NCI-H1092 treated with DMSO at 0.1 percent for 48 hours (cell line): Measurements from ENCODE around the gene CD47.

Experiments used
- DNase-seq: peaks from one replicate; lab custom pipeline; 2025; lab: John Stamatoyannopoulos, UW

Gene CD47

DNA sequence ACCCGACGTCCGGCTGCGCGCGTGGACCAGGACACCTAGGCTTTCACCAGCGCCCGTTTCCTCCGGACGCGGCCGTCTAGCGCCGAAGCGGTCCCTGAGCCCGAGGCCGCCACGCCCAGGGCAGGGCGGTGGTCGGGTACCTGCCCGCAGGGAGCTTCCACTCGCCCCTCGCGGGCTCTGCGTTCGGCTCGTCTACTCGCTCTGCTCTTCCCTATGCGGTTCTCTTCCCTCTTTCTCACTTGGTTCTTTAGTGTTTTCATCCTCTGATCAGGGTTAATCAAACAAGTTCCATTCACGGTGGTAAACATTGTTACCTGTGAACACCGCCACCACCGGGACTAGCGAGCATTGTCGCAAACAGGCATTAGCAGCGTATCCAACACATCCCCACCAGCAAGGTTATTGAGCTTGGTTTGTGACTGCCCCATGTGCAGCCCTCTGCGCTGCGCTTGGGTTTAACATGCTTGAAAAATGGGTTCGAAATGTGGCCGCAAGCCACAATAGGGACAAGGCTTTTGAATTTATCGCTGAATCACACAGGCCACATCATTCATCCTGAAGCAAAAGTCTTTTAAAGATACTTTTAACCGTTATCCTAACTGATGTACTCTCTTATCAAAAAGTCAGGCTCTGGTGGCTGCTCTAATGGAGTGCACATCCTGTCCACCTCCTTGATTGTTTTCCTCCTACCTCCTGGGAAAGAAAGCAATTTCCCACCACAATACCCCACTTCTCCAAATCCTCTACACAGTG lies 843 bp upstream of the CD47 start:
- DNase-seq, result no peak

DNA sequence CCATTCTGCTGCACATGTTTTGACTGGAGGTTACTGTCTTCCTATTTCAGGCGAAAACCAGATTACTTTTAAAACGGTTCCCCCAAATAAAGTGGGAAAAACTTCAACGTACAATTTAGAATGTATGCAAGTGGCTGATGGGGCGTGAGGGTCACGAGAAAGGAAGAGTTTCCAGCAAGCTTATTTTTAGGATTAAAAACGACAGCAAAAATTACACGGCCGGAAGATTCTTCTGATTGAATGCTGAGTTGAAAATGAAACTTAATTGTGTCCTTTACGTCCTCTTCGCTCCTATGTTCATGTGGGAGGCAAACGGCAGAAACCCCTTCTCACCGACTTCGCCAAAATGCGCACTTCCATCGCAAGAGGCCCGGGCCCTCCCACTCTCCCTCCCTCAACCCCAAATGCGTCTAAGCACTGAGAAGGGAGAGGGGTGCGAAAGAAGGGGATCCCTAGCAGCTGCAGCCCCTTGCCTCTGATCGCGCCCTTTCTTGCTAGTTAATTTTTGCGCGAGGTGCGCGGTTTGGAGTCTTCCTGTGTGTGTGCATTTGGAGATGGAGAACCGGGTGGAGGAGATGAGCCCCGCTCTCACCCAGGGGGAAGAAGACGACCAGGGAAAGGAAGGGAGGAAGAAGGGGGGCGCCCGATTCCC lies 656 bp downstream of the CD47 start:
- peak; percentile 66 for DNase-seq

DNA sequence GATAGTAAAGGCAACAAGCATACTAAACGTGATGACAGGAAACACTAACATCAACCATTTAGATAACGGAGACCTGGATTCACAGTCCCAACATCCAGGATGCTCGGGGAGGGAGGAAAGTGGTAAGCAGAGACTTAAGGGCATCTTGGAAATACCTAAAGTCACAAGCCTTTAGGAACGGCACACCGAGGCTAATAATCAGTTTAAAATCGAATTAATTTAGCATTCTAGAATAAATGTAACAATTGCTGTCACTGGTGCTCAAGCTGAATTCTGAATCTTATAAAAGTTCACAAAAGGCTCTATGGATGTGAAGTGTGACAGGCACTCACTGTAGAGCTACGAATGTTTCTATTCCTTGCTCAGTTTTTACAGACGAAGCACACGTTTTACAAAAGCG lies 1.3 kb downstream of the CD47 start:
- peak; percentile 34 for DNase-seq

DNA sequence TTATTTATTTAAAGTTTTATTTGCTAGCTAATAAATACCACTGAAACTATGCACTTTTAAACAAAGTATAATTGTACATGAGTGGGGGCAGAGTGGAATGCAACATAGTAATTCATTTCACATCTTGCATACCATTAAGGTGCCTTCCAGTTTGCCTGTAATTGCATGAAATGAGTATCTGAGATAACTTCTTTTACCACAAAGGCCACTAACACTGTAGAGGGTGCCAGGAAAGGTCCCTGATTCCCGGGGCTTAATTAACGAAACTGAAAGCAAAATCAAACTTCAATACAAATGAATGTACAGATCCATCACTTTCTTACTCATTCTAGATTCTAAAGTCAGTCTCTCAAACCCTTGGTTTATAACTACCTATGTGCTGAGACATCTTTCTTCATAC lies 2.1 kb downstream of the CD47 start:
- peak; percentile 1 for DNase-seq

DNA sequence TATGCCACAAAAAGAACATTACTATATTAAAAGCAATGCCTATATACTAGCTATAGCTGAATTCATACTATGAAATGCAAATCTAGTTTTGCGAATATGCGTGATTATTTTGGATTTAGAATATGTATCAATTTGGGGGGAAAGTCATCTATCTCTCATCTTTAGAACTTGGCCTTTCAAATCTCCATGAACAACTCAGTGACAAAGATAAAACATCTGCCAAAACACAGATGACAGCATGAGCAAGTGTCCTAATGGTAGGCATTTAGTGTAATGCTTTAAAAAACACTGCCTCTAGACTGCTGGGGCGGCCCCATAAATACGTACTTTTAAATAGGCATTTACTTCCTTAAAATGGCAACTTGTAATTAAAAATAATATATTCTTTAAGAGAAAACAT lies 2.7 kb downstream of the CD47 start:
- no peak for DNase-seq

DNA sequence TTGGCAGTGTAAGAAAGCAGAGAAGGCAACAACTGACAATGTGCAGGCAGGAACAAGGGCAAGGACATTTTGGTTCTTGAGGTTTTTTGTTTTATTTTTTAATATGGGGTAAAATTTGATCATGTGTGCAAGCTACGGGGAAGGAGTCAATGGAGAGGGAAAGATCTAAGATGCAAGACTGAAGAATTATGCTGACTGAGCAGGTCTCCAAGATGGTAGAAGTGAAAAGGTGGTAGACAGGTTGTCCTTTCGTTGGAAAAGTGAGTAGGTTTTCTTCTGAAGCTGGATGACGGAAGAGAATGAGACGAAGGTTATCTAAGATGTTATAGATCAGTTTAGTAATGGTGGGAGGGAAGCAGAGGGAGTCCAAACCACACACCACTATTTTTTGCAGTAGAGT lies 4.2 kb downstream of the CD47 start:
- DNase-seq, result no peak

DNA sequence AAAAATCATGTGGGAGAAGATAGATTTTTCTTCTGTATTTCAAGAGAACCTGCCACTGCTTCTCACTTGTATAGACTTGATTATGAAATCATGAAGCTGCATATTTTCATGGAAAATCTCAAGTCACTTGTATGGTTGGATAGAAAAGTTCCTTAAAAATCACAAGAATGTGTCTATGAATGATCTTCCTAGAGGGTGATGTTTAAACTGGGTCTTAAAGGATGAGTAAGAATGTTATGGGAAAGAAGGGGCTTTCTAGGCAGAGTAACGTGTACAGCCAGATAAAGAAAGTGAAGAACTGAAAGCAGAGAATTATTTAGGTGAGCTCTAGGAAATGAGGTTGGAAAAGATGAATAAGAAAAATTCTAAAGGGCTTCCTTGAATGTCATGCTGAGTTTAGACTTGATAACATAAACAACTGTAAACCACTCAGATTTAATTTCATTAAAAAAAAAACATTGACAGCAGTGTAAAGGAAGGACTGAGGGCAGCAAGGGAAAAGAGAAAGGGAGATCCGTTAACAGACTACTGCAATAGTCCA lies 5.0 kb downstream of the CD47 start:
- DNase-seq, result no peak

DNA sequence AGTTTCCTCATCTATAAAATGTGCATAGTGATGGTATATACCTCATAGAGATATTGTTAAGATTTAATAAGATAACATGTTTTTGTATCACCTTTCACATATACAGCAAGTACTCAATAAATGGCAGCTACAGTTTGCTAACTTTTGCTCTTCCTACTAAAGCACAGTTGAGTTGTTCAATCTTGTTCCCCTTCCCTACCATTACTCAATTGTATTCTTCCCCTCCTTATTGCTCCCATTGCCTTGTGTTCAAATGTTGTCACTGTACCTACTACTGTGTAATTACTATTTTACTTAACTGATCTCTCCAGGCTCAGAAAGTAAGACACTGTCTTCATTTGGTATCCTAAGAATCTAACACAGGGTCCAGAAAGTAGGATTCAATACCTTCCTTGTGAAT lies 5.5 kb downstream of the CD47 start:
- DNase-seq, result no peak

DNA sequence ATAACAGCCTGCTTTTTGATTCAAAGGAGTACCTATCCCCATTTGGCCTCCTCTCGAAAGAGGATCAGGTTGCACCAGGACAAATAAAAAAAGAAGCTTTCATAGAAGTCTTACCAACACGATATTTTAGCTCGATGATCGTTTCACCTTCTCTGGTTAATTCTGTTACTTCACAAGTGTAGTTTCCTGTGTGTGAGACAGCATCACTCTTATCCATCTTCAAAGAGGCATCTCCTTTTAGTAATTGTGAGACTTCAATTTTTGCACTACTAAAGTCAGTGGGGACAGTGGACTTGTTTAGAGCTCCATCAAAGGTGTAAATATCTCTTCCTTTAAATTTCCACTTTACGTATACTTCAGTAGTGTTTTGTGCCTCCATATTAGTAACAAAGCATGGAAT lies 11.0 kb downstream of the CD47 start:
- DNase-seq, result no peak

DNA sequence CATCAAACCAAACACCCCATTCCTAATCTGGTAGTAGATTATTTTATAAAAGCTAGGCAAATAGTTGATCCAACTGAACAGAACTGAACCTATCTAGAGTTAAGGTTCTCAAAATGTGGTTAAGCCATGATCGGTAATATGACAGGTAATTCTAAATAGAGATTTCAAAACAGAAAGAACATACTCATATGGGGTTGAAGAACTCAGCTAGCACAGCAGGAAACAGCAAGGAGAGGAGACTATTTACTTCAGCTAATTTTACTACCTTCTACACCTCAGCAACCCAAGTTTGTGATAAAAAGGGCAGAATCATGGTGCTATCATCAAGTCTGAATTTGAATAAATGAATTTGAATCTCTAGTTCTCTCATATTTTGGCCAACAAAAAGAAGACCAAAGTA lies 11.8 kb downstream of the CD47 start:
- no peak for DNase-seq

DNA sequence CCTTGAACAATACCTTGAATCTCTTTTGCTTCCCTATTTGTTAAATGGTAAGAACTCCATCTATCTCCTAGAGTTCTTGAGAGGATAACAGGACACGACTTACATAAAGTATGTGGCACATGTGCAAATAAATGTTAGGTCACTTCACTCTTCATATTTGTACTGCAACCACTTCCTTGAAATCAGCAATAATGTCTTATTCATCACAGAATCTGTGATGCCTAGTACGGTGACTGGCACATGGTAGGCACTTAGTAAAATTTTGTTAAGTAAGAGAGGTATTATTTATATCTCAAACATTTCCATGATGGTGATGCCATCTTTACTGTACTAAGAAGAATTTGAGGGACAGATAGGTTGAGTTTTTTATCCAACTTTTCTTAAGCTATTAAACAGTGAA lies 14.3 kb downstream of the CD47 start:
- DNase-seq, result no peak

DNA sequence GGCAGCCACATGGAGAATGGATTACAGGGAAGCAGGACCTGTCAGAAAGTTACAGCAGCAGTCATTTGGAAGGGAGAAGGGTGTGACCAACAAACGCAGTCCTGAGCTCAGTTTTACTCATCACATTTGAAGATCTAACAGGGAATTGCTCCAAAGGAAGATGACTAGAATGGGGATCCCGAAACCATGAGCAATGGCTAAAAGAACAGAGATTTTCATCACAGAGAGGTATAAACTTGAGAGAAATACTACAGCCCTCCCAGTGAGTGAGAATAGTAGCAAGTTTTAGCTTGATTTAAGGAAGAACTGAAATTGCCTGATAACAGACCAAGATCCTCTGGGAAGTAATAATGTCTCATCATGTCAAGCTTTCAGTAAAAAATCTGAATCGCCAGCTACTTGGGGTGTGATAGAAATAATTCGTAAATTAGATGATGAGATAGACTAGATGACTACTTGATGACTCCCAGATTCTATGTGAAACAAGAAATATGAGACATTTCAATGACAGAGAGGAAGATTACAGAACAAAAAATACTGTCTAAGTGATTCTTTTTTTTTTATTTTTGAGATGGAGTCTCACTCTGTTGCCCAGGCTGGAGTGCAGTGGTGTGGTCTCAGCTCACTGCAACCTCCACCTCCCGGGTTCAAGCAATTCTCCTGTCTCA lies 16.9 kb downstream of the CD47 start:
- DNase-seq, result no peak

DNA sequence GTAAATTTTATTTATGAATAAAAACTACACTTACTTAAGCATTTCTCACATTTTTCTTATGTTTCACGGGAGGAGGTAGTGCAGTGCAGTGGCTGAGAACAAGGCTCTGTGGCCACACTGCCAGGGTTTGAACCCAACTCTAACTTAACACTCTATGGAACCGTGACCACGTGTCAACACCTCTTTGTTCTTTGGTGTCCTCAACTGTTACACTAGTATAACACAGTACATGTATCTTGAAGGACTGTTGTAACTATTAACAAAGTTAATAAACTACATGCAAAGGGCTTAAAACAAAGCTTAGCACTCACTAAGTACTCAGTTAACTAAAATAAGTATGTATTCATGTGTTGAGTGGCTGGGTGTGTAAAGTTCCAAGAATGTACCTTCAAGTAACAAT lies 19.5 kb downstream of the CD47 start:
- DNase-seq, result no peak

DNA sequence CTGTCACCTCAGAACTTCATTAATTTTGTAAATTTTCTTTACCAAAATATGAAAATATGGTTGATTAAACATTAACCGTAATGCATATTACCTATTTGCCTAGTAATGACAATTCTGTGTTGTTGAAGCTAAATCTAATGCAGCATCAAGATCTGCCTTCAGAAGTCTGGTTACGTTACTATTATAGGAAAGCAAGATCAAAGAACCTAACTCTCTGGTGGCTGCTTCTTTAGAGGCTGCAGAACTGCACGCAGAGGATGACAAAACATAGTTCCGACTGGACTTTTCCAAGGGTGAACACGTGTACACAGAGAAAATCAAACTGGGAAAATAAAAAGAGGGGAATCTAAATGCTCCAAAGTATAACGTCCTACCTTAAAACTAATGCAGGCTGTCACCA lies 20.5 kb downstream of the CD47 start:
- DNase-seq, result no peak

DNA sequence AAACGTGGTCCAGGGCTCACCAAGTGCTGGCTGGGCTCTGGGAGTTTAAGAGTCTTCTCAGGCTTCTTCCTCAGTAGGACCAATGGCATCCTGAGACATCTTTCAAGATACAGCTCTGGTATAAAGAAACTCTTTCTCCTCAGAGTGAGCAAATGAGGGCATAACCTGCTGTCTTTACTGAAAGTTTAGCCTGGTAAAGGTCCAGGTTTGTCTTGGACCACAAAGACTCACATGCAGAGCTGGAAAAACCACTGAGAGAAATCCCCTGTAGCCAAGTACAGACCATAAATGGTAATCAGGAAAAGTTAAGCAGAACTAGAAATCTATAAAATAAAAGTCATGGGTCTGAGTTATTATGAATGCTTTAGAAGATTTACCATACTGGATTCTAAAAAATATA lies 23.1 kb downstream of the CD47 start:
- no peak for DNase-seq

DNA sequence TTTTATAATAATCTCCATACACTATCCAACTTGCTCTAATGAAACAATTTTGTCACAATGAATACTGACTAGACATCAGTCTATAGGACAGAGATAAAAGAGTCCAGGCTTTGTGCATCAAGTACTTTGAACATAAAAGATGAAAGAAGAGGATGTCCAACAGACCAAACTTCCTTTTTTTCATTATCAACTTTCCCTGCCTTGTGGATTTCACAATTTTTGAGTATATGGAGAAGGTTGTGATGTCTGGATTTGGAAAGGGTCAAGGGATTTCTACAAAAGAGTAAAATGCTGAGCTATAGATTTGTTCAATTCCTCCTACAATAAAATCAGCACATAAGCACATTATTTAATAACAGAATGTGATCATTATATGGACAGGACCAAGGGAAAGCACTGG lies 25.7 kb downstream of the CD47 start:
- DNase-seq, result no peak

DNA sequence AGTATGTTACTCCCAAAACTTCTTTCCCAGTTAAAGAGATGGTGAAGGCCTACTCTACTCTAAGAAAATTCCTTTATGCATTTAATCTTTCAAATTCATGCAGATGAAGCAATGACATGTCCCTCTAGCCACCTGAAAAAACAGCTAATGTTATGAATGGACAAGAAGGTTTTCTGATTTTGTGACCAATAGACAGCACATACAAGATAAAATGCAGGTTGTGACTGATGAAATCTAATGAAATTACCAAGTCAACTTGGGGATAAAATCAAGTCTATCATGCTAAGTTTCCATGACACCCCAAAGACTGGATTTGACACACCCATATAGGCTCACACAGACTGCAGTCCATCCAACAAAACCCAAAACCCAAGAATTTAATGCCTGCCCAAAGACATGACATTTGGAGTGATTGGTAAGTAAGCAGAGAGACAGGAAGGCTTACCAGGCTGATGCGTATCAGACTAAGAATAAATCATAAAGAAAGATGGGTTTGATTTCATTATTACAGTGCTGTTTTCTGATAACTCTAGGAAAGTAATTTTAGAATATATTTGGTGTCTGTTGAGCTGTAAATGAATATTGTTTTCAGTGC lies 26.4 kb downstream of the CD47 start:
- DNase-seq, result no peak

DNA sequence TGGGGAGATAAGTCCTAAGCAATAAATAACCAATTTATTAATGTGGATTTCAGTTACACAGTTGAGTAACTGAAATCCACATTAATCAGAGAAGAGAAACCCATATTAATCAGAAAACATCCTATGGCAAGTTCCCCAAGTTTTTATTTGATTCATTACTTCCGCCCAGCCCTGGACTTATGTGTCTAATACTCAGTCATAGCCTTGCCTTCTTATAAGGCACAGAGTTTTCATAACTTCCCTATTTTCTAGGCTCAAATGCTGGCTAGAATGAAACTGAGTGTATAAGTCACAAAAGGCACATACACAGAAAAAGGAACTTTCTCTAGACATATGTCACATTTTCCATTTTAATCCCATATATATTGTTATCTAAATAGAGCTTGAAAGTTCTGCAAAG lies 28.8 kb downstream of the CD47 start:
- DNase-seq, result no peak

DNA sequence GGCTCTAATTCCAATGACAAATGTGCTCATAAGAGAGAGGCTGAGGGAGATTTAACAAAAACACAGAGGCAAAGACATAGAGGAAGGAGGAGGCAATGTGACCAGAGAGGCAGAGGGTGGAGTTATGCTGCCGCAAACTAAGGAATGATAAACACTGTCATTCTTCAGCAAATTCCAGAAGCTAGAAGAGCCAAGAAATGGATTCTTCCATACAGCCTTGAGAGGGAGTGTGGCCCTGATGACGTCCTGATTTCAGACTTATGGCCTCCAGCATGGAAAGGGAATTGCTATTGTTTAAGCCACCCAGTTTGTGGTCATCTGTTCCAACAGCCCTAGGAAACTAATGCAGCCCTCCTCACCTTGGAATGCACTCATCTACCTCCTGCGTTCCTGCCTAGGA lies 30.5 kb downstream of the CD47 start:
- no peak for DNase-seq

DNA sequence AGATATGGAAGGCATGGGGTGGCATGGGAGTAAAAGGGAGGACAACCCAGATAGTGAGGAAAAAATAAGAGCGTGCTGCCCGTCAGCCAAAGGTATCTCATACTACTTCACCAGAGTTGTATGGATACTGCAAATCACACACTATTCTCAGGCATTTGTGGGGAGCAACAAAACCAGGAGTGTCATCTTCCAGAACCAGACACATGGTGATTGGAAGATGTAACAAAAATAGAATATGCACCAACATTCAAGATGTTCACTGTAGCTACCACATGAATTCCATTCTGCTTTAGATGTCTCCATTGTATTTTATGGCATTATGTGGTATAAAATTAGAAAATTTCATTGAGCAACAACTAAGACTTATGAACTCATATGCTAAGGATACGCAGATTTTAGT lies 34.9 kb downstream of the CD47 start:
- DNase-seq, result no peak

DNA sequence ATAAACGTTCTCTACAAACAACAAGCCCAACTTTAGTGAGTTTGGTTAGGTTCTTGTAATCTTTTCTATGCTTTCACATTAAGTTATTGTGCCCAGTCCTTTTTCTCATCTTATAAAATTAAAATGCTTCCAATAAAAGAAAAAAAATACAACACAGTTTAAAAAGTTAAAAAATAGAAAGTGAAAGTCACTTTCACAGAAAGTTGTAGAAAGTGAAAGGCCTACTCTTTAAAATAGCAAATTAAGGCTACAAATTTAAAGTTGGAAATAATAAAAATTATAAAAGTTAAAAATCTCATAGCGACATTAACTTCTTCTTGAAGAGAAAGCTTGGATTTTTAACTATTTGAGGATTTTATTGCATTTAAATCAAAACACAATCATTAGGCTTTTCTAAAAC lies 35.9 kb downstream of the CD47 start:
- DNase-seq, result no peak

DNA sequence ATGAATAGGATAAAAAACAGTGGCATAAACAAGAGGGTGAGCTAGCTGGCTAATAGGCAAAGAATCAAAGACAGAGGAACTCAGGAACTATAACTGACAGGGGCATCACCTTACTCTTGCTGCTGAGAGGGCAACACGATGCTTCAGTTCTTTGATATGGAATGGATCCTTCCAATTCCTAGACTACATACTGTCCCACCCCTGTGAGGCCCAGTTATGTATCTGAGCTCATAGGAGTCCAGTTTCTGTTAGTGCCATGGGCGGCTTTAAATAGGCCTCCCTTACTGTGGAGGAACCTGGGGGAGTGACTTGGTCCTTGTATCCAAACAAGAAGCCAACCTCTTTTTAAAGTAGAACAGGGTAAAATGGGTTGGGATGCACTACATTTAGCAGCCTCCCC lies 37.3 kb downstream of the CD47 start:
- DNase-seq, result no peak

DNA sequence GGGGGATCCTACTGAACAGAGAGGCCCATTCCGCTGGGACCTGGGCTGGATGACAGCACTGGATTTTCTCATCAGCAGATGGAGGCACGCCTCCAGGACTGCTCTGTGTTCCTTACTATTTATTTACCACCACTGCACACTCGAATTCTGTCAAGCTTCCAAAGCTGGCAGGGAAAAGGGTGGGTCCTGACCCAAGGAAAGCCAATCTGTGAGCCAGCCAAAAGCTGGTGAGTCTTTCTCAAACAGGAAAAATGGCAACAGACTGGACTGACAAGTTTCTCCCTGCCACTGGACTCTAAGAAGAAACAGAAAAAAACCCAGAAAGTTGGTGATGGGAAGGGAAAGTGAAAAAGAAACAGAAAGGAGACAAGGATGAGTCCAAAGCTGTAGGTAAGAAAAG lies 37.8 kb downstream of the CD47 start:
- DNase-seq, result no peak
